Gastroesophageal sphincter (tissue), 3 donors: Measurements from ENCODE around the gene CCDC7.

ENCODE experiments used
- CTCF ChIP-seq, 4 experiments: fragments of 200-600 bp in 2 of 4; fragments of 450-650 bp in 2 of 4; sonication (generic) in 1 of 4; IDR thresholded peaks; one replicate each; pipeline ENCODE4 v1.5.1; 2017 to 2019; ENCODE audit warnings: antibody characterized with exemption in 4 of 4, mild to moderate bottlenecking in 2 of 4, moderate library complexity in 2 of 4
- POLR2A ChIP-seq, 2 donors: fragments of 450-650 bp; IDR thresholded peaks; one replicate each; pipeline ENCODE4 v1.6.1; 2017; ENCODE audit warnings: antibody characterized with exemption in 2 of 2, mild to moderate bottlenecking in 2 of 2, moderate library complexity in 1 of 2

GRCh38 chr10:32889631-32890212 lies 443.8 kb downstream of the CCDC7 start:
- TF ChIP-seq CTCF (IDR thresholded peaks at IDR 0.05), result no peak
- no peak for TF ChIP-seq POLR2A (IDR thresholded peaks at IDR 0.05)
